SIG-M5 treated with dmso at 0.1 percent for 504 hours (cell line): ENCODE data around the gene PRKAG2.

Source experiments
- DNase-seq: peaks from one replicate; lab custom pipeline; 2025; ENCODE audit not compliant: unreplicated experiment; lab: John Stamatoyannopoulos, UW

PRKAG2 gene

DNA sequence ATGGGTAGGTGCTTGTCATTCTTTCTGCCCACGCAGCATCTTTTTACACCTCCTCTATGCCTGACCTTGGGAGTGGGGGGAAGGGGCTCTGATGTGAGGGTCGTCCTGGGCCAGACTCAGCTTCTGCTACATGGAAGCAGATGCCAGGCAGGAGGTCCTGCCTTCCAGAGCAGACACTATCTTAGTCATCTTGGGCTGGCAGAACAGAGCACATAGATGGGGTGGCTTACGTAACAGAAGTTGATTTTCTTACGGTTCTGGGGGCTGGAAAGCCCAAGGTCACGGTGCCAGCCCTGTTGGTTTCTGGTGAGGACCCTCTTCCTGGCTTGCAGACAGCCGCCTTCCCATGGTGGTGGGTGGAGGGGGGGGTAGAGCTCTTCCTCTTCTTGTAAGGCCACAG, 159.0 kb downstream of the PRKAG2 start:
- DNase-seq = no peak

DNA sequence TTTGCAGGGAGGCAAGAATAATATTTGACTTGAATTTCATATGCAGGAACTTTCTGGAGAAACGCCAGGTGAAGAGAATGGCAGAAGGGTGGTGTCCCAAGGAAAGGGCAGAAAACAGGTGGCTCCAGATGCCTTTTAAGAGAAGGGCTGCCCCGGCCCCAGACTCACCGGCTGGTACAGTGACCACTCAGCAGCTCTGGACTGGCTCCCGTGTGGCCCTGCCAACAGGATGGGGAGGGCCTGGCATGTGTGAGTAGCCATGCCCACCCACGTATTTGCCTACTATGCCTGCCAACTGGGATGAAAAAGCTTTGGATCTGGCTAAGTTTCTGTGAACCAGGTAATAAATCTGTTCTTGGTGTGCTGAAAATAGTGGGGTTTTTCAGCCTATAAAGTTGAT, 159.5 kb downstream of the PRKAG2 start:
- DNase-seq = no peak

DNA sequence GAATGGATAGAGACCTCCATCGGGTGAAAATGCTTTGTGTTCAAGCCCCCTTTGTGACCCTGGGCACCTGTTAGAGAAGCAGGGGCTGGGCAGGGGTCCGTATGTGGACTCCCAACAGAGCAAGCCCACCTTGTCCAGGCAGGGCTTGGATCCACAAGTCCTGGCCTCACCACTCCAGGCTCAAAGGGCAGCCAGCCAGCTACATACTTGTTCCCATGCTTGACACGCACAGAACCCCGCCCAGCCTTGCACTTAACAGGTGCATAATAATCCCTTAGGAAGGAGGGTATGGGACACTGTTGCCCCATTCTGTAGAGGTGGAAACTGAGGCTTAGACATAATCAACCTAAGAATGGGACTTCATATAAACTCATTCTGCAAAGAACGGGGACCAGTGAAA, 160.6 kb downstream of the PRKAG2 start:
- DNase-seq = no peak

GRCh38 chr7:151715666-151716315, 161.1 kb downstream of the PRKAG2 start:
- no peak for DNase-seq

DNA sequence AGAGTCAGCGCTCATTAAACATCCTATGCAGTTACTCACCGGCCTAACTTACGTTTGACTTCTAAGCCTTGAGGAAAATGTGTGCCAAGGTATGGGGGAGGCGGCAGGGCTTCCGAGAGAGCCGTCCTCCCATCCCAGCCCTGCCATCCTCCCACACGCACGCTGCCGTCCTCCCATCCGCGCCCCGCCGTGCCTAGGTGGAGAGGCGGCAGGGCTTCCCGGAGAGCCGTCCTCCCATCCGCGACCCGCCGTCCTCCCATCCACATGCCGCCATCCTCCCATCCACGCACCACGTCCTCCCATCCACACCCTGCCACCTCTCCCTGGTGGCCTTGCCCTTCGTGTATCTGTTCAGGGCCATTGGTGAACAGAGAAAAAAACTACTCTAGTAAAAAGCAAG, 162.7 kb downstream of the PRKAG2 start:
- no peak for DNase-seq

DNA sequence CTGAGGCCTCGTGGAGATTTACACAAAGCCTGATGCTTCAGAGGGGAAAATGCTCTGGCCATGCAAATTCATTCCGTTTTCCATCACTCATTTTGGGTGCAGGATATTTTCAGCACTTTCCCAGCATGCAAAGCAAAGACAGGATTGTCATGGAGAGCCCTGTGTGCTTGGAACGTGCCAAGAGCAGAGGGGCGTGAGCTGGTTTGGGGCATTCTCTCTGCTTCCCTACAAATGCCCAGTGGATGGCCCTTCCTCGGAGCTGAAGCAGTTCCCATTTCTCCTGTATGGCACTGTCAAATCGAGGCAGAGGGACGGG, 164.1 kb downstream of the PRKAG2 start:
- DNase-seq = no peak

DNA sequence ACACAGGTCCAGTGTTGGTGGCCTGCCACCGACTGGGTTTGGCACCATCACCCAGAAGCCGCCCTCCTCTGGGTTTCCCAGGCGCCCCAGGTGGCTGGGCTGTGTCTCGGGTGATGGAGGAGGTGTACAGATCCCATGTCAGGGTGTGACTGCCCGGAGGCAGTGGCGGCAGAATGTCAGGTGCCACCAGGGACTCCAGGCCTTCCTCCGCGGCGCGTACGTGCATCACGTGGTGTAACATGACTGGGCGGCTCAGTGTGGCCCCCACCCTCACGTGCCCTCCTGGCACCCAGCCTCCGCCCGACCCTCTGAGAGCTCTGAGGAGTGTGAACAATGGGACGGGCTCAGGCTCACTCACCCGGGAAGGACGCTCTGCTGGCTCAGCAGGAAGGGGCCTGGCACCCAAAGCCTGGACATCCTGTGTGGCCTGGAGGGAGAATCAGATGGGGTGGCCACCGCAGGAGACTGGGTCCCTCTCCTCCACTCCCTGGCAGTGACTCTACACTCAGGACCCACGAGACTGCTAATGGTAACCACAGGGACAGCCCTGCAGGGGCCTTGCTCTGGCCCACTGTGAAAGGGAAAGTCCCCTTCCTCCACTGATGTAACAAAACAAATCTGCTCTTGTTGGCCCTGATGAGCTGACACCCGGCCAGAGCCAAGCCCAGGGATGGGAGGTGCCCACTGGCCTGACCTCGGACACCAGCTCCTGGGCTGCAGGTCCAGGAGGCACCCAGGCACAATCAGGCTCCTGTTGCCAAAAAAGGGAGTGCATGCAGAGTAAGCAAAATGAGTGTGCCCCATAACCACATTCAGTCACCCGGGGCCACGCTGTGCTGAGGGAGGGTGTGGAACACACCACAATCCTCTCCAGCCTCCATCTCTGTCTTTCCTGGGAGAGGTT, 164.8 kb downstream of the PRKAG2 start:
- DNase-seq = no peak

DNA sequence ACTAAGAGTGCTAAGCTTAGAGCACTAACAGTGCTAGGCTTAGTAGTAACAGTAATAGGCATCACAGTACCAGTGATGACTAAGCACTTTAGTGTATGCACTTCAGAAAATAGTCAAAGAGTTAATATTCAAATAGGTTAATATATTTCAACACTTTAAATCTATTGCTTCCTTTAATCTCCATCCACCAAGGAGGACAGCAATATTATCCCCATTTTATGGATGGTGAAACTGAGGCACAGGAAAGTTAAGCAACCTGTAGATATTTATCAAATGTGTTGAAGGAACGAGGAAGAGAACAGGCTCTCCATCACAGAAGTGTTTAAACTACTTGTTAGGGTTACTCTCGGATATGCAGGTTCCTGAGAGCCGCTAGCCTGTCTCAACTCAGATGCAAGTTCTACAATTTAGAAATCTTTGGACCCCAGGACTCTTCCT, 165.5 kb downstream of the PRKAG2 start:
- DNase-seq = no peak

- no peak for DNase-seq
Observed at GRCh38 chr7:151710646-151711434, 166.1 kb downstream of the PRKAG2 start.

DNA sequence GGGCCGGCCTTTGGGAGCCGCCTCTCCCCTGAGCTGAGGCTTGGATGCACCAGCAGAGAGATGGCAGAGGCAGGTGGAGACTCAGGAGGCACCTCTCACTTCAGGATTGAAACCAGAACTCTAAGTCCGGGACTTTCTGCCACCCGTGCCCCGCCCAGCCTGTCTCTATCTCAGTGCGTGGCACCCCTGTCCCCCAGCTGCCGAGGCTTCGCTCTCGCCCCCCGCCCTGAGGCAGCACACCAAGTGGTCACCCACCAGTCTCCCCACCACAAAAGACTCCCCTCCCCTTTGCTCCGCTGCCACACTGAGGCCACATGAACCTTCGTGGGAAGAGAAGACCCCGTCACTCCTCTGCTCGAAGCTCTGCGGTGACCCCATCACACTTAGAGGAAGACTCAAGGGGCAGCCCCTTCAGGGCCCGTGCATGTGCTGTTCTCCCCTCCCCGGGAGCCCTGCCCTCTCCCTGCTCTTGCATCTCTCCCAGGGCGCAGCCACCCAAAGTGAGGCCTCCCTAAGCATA, 166.7 kb downstream of the PRKAG2 start:
- no peak for DNase-seq

- no peak for DNase-seq
Observed at GRCh38 chr7:151709141-151710038, 167.5 kb downstream of the PRKAG2 start.

- no peak for DNase-seq
Observed at GRCh38 chr7:151708610-151709009, 168.3 kb downstream of the PRKAG2 start.

DNA sequence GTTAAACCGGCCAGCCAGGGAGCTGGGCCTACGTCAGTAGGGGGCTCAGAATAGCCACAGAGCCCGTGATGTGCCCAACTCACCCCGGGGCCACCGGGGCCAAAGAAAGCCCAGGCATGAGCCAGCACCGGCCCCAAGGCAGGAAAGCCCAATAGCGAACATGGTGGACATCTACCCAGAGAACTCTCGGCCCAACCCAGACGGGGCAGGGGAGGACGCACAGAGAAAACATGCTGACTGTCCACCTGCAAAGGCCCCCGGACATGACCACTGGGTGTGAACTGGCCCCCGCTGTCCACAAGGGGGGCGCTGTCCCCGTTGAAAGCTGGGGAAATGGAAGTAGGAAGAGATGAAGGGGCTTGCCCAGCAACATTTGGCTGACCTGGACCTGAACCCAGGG, 169.2 kb downstream of the PRKAG2 start:
- no peak for DNase-seq

DNA sequence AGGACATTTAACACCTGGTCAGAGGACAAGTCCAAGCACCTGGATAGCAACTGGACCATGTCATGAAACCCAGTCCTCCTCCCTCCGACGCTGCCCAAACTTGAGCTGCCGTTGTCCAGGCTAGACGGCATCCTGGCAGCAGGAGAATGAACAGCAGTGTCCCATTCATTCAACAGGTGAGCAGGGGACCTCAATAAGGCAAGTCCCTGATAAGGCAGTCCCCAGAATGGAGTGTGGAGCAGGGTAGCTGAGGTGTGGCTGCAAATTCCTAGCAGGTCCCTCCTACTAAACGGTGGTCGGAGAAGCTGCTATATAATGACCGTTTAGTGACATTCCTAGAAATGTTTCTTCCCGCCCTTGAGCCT, 169.8 kb downstream of the PRKAG2 start:
- DNase-seq = no peak

GRCh38 chr7:151706277-151707104, 170.4 kb downstream of the PRKAG2 start:
- DNase-seq = no peak

GRCh38 chr7:151705636-151706276, 171.2 kb downstream of the PRKAG2 start:
- peak; percentile 29 for DNase-seq

DNA sequence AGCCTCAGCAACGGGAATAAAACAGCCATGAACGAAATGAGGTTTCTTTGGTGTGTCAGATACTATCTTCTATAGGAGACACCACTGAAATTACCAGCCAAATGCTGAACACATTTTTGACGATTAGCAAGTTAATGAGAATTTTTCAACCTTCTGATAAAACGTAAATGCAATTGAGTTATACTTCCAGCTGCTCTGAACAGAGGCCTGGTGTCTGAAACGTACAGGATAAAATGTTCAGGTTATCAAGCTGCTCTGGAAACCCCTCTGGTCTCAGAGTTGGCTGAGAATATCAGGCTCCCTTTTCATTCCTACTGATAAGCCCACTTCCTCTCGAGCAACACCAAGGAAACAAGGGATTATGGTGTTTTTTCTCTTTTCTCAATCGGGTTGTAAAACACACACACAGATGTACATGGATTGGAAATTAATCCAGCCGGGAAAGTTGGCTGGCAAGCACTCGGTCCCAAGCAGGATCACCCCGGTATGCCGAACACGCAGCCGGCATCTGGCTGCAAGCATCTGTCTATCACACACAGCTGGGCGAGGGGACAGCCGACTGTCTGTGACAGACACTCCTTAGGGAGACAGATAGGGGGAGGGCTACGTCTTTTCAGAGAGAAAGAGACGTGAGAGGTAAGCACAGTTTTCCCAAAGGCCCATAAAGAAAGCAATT, 171.8 kb downstream of the PRKAG2 start:
- no peak for DNase-seq

GRCh38 chr7:151704299-151704959, 172.5 kb downstream of the PRKAG2 start:
- DNase-seq = no peak
